ENCODE results near the gene SKOR2. TPM values are rescaled to one million over a fixed set of nuclear protein-coding genes. Genes with fewer than 3 reads are reported as not detected.
A peak's percentile ranks its signal among the peaks of the same experiment; 100 is the strongest.
"Not testable (repeated sequence)": the region's sequence is repeated elsewhere in the genome, so short reads cannot be mapped to it uniquely, and the experiment has no call there.

The SKOR2 gene
- total and polyA plus RNA-seq, 2 of the 13 experiments (the other 11 are each of a cell fraction or from before 2014, with no cell fraction given): not detected

GRCh38 chr18:47160256-47160655 is 91.2 kb downstream of the SKOR2 start:
- Histone ChIP-seq H3K36me3 (replicated peaks in 1 of 2; ENCODE audit: control insufficient read depth in 1 of 2, insufficient read depth in 2 of 2, low read length in 2 of 2) (peaks cover 0 to 18% of the 10 kb centered on the region in 2 experiments; a peak in 4 of 5 replicates), H3K9ac (ENCODE audit: insufficient read depth, low read depth, low read length) (no peak overlapping the region), H3K4me2 (ENCODE audit: low read depth, low read length) (no peak overlapping the region), H3K27me3 (ENCODE audit: control insufficient read depth in 1 of 2, insufficient read depth in 2 of 2, low read length in 2 of 2) (no peaks in the 10 kb centered on the region), H2AFZ (ENCODE audit: low read length) (no peak overlapping the region), H3K4me3 (replicated peaks in 1 of 3; ENCODE audit: insufficient read depth in 1 of 3, low read depth in 2 of 3, low read length in 3 of 3) (no peak overlapping the region), H3K79me2 (ENCODE audit: insufficient read depth, low read length) (peaks cover 72% of the 10 kb centered on the region), H3K9me3 (ENCODE audit: low read length) (no peaks in the 10 kb centered on the region), H3K4me1 (ENCODE audit: insufficient read depth, low read length) (no peaks in the 10 kb centered on the region), H4K20me1 (ENCODE audit: insufficient read depth, low read length) (peaks cover 4% of the 10 kb centered on the region; the same call in 1 of the 2 replicates), H3K27ac (ENCODE audit: extremely low read length, insufficient read depth, low read length) (no peak overlapping the region)
- in situ Hi-C loops (cut with HindIII; ENCODE audit: extremely low pct_ligation_motif_present, low pct_unique_long_range_greater_than_20kb) (no loop called here), intact Hi-C loops (cut with micrococcal nuclease; ENCODE audit: unreplicated experiment) (no loop called here)
- 95% methylated on average over 5 of the region's 5 CpGs for WGBS (ENCODE audit: low lambda C conversion rate)
- BruUV-seq (replicated peaks): no TSS peak
- ATAC-seq: no peak
- no peak for DNase-seq (ENCODE audit: low spot score)
- no peak for TF ChIP-seq HNRNPL (IDR thresholded peaks at IDR 0.05; ENCODE audit: low read depth, low read length)
- CTCF ChIA-PET (ENCODE audit: low intra/inter-chr PET ratio, low total read pairs): no interaction called here
- POLR2A ChIA-PET: no interaction called here
- FAIRE-seq: no peak

GRCh38 chr18:47158404-47158803 is 93.1 kb downstream of the SKOR2 start:
- FAIRE-seq; H3K27ac ChIP-seq (ENCODE audit: extremely low read length, insufficient read depth, low read length); ATAC-seq; CTCF ChIA-PET (ENCODE audit: low intra/inter-chr PET ratio, low total read pairs); intact Hi-C loops (cut with micrococcal nuclease; ENCODE audit: unreplicated experiment); in situ Hi-C loops (cut with HindIII; ENCODE audit: extremely low pct_ligation_motif_present, low pct_unique_long_range_greater_than_20kb); H3K27me3 ChIP-seq (ENCODE audit: control insufficient read depth in 1 of 2, insufficient read depth in 2 of 2, low read length in 2 of 2); H3K9me3 ChIP-seq (ENCODE audit: low read length); H2AFZ ChIP-seq (ENCODE audit: low read length); BruUV-seq (replicated peaks); DNase-seq (ENCODE audit: low spot score); H3K4me2 ChIP-seq (ENCODE audit: low read depth, low read length); H3K4me3 ChIP-seq (replicated peaks in 1 of 3; ENCODE audit: insufficient read depth in 1 of 3, low read depth in 2 of 3, low read length in 3 of 3); H3K4me1 ChIP-seq (ENCODE audit: insufficient read depth, low read length); H3K9ac ChIP-seq (ENCODE audit: insufficient read depth, low read depth, low read length); H4K20me1 ChIP-seq (ENCODE audit: insufficient read depth, low read length): not testable (repeated sequence)
- Histone ChIP-seq H3K36me3 (replicated peaks in 1 of 2; ENCODE audit: control insufficient read depth in 1 of 2, insufficient read depth in 2 of 2, low read length in 2 of 2) (peaks cover 2 to 17% of the 10 kb centered on the region in 2 experiments; a peak in 4 of 5 replicates), H3K79me2 (ENCODE audit: insufficient read depth, low read length) (peaks cover 58% of the 10 kb centered on the region)
- 96% methylated on average over 16 of the region's 16 CpGs for WGBS (ENCODE audit: low lambda C conversion rate)
- POLR2A ChIA-PET: interaction anchor here (0.6 kb wide), 1 partner anchor 16 kb away, joined by 3 read pairs; no protein-coding TSS in a partner anchor
- 0 out of 2 replicates have a peak, but pooled peaks have one; percentile 27 for TF ChIP-seq FOSL2 (CRISPR knock-in tag; IDR thresholded peaks at IDR 0.05)

Small RNAs within 50 kb of the gene (small RNA-seq; reads per million reads assigned to genes)
- 0 reads per million in 3 experiments for gene RNU6-1131P (ENCODE audit: insufficient read depth in 2 of 3, insufficient read length in 3 of 3, low read depth in 2 of 3, low replicate concordance in 1 of 3)

Other genes with a start within 250 kb of the SKOR2 start
- not detected in 2 replicates for gene ELOA2, start 216.0 kb downstream of the SKOR2 start, total RNA-seq (2016; rRNA removed; fragmentation: Illumina TruSeq; extraction: Trizol)
- gene ELOA2, start 216.0 kb downstream of the SKOR2 start, polyA plus RNA-seq (2011; rRNA removed): not detected in 2 replicates
- gene HDHD2, start 101.2 kb downstream of the SKOR2 start, total RNA-seq (2016; rRNA removed; fragmentation: Illumina TruSeq; extraction: Trizol): 34.7 and 44.4 TPM in 2 replicates
- gene HDHD2, start 101.2 kb downstream of the SKOR2 start, polyA plus RNA-seq (2011; rRNA removed): 10.0 and 10.2 TPM in 2 replicates
- gene IER3IP1, start 75.3 kb downstream of the SKOR2 start, total RNA-seq (2016; rRNA removed; fragmentation: Illumina TruSeq; extraction: Trizol): 26.1 and 26.2 TPM in 2 replicates
- gene IER3IP1, start 75.3 kb downstream of the SKOR2 start, polyA plus RNA-seq (2011; rRNA removed): 15.9 and 18.7 TPM in 2 replicates

Measured in HepG2 (cell line).